RCC 7860 (cell line): Measurements from ENCODE around the gene RPL3.
A peak's percentile ranks its signal among the peaks of the same experiment; 100 is the strongest.

Experiments used
- DNase-seq: peaks from one replicate; pipeline ENCODE4 v3.0.0-alpha.2; 2015; ENCODE audit warnings: low spot score
- FAIRE-seq: peaks from 2 replicates; lab custom pipeline; 2012; peaks lifted over from hg19 to GRCh38; lab: Jason Lieb, UNC

RPL3 gene

GRCh38 chr22:39267974-39268373, 51.4 kb downstream of the RPL3 start:
- DNase-seq (peak; percentile 78), FAIRE-seq (peak; percentile 81)

- DNase-seq: no peak
- no peak for FAIRE-seq
Measured at GRCh38 chr22:39266398-39267030, 52.9 kb downstream of the RPL3 start.

GRCh38 chr22:39265143-39265886, 54.1 kb downstream of the RPL3 start:
- DNase-seq: no peak
- FAIRE-seq: no peak

GRCh38 chr22:39264349-39265038, 54.9 kb downstream of the RPL3 start:
- FAIRE-seq (no peak), DNase-seq (no peak)

- FAIRE-seq (no peak), DNase-seq (no peak)
Measured at GRCh38 chr22:39263626-39264348, 55.6 kb downstream of the RPL3 start.
